GM19467 (cell line): ENCODE measurements around the gene SPEN.

Experiments
- ATAC-seq: cut with Tn5 transposase; IDR thresholded peaks from one replicate; pipeline ENCODE4 v1.9.1; 2021; ENCODE audit warnings: mild to moderate bottlenecking, moderate library complexity; ENCODE audit not compliant: unreplicated experiment

Gene SPEN

DNA sequence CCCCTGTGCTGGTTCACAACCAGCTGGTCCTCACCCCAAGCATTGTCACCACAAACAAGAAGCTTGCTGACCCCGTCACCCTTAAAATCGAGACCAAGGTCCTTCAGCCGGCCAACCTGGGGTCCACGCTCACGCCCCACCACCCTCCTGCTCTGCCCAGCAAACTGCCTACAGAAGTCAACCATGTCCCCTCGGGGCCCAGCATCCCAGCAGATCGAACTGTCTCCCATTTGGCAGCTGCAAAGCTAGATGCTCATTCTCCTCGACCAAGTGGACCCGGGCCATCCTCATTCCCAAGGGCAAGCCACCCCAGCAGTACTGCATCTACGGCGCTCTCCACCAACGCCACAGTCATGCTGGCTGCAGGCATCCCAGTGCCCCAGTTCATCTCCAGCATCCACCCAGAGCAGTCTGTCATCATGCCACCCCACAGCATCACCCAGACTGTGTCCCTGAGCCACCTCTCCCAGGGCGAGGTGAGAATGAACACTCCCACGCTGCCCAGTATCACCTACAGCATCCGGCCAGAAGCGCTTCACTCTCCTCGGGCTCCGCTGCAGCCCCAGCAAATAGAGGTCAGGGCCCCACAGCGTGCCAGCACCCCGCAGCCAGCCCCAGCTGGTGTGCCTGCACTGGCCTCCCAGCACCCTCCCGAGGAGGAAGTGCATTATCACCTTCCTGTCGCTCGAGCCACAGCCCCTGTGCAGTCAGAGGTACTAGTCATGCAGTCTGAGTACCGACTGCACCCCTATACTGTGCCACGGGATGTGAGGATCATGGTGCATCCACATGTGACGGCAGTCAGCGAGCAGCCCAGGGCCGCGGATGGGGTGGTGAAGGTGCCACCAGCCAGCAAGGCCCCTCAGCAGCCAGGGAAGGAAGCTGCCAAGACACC lies 87.8 kb downstream of the SPEN start:
- ATAC-seq = no peak

DNA sequence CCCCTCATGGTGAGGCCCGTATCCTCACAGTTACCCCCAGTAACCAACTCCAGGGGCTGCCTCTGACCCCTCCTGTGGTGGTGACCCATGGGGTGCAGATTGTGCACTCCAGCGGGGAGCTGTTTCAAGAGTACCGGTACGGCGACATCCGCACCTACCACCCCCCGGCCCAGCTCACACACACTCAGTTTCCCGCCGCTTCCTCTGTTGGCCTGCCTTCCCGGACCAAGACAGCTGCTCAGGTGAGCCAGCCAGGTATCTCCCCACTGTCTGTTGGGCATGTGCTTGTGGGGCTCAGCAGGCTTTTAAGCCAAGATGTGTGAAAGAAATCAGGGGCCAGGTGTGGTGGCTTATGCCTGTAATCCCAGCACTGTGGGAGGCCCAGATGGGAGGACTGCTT lies 88.5 kb downstream of the SPEN start:
- ATAC-seq = no peak

DNA sequence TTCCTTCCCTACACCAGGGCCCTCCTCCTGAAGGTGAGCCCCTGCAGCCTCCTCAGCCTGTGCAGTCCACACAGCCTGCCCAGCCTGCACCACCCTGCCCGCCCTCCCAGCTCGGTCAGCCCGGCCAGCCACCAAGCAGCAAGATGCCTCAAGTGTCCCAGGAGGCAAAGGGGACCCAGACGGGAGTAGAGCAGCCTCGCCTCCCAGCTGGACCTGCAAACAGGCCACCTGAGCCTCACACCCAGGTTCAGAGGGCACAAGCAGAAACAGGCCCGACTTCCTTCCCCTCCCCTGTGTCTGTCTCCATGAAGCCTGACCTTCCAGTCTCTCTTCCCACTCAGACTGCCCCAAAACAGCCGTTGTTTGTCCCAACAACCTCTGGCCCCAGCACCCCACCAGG lies 89.6 kb downstream of the SPEN start:
- ATAC-seq = no peak

DNA sequence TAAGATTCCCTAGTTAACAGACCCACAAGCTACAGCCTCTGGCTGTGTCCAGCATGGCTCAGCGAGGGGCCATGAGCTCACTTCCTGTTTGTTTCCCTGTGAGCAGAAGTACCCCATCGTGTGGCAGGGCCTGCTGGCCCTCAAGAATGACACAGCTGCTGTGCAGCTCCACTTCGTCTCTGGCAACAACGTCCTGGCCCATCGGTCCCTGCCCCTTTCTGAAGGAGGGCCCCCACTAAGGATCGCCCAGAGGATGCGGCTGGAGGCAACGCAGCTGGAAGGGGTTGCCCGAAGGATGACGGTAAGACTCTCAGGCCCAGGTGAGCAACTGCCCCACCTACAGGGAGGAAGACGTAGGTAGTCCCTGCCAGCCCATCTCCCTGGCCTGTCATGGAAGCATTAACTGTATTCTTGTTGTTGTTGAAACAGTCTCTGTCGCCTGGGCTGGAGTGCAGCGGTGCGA lies 90.2 kb downstream of the SPEN start:
- no peak for ATAC-seq

DNA sequence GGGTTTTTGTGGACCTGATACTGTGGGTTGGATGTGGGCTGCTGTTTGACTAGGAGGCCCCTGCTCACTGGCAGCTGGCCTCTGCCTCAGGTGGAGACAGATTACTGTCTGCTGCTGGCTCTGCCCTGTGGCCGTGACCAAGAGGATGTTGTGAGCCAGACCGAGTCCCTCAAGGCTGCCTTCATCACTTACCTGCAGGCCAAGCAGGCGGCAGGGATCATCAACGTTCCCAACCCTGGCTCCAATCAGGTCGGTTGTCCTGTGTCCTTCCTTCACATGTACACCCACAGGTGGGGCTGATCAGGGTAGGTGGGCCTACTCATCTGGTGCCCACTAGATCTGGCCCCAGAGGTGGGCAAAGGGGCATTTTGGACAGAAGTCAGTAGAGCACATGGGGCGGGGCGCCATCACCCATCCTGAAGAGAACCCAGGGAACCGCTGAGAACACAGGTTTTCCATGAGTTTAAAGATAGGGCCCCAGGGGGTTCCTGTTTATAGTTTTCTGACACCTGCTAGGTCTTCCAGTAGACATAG lies 91.2 kb downstream of the SPEN start:
- ATAC-seq = no peak

DNA sequence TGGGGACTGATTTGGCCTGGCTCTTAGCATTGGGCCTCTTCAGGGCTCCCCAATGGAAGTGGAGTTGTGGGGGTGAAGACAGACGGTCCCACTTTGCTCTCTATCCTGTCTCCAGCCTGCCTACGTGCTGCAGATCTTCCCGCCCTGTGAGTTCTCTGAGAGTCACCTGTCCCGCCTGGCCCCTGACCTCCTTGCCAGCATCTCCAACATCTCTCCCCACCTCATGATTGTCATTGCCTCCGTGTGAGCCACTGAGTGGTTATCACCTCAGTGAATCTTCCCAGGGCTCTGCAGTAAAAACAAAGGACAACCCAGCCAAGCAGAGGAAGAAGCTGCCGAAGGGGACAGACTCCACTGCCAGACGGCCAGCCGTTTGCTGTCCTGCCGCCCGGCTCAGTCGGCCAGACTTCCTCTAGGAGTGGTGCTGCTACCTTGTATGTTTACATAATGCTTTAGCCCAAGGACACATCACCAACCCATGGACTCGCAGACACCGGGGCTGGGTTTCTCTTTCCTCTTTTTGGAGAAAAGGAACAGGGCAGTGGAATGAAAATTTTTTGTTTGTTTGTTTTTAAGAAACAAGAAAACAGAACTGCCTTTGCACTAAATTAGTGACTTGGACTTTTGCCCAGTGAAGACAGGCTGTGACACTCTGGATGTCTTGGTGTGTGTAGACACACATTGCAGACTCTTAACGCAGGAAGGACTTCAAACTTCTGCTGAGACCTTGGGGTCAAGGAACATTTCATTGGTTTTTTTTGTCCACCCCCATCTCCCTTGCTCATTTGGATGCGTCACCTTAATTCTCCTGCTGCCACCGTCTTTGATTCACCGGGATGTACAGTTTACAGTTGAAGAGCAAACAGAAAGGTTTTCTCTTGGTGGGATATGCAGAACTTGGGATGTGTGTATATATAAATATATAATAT lies 91.9 kb downstream of the SPEN start:
- no peak for ATAC-seq

DNA sequence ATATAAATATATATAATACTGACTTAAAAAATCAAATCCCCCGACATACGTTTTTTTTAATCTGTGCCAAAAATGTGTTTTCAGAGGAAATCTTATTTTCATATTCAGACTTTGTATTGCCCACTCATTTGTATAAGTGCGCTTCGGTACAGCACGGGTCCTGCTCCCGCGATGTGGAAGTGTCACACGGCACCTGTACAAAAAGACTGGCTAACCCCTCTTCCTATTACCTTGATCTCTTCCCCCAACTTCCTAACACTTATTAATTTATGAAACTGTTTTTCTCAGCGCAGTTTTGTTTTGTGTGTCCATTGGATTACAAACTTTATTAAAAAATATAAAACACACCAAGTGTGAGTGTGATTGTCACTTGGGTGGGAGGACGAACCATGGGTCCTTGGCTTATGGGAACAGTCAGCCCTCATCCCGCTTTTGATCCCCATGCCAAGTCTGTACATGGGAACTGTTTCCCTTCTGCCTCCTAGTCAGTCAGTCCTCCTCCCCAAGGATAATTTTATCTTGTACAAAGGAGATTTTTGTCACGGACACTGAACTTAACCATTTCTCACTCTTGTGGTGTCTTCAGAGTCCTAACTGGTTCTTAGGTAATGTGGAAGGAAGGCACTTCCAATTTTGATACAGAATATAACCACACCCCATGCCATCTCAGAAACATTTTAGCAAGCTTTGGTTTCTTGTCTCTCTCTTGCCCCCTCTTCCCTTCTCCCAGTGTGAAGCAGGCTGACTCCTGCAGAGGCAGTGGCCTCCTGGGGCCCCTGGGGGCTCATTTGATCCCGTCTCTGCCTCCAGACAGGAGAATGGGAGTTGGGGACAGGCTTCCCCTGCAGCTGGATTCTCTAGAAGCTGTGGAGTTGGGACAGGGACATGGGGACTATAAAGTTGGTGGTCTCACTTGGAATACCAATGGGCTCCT lies 92.9 kb downstream of the SPEN start:
- ATAC-seq = no peak

DNA sequence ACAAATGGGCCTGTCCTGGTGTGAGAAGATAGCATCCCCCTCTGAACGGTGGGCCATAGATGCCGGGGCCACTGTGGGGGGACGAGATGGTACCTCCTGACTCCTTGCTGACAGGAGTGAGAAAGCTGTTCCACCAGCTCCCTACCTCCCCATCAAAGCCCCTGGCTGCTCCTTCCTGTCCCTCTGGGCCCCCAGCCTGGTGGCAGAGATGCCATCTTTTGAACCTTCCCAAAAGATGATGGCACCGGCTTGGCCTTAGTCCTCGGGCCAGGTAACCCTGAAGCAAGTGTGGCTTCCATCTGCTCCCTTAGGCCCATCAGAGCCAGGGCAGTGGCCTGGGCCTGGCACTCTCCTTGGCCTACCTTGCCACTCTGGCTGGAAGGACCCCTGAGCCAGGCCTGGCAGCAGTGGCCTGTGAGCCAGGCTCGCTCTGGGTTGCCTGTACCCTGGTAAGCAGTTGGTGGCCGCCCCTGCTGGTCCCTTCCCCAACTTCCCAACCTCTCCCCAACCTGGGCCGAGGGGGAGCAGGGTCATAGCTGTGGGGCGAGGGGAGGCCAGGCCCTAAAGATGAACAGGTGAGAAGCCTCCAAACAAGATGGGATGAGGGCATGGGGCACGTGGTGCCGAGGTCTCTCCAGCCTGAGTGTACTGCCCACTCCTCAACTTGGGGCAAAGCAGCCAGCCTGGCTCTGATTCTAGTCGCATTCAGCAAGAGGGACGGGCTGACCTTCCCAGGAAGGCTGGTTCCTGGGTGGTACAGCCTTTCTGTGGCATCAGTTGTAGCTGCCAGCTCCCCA lies 93.7 kb downstream of the SPEN start:
- ATAC-seq = no peak

DNA sequence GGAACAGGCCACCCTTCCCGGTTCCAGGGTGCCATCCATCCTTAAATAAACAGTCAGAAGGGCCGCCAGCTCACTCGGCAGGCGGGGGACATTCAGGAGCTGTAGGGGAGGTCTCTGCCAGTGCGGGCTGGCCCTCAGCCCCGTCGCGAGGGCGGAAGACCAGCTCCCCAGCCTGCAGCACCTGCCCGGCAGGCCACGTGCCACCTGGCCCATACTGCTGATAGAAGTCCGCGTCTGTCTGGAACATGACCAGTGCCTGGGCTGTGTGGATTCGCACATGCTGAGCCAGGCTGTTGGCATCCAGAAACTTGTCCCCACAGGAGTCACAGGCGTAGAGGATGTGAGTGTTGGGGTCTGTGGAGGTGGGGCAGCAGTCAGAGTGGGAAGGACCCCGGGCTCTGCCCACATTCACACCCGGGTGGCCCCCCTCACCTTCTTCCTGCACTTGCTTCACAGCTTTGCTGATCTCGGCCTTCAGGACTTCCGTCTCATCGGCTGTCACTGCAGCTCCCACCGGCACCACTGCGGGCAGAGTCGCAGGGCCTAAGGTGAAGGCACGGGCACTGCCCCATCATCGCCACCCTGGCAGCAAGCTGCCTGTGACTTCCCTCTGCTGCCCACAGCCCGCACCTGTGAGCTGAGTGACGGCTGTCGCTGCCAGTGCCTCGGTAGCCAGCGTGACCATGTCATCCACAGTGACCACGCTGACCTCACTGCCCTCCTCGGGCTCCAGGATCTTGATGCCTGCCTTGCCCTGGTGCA lies 94.6 kb downstream of the SPEN start:
- no peak for ATAC-seq

DNA sequence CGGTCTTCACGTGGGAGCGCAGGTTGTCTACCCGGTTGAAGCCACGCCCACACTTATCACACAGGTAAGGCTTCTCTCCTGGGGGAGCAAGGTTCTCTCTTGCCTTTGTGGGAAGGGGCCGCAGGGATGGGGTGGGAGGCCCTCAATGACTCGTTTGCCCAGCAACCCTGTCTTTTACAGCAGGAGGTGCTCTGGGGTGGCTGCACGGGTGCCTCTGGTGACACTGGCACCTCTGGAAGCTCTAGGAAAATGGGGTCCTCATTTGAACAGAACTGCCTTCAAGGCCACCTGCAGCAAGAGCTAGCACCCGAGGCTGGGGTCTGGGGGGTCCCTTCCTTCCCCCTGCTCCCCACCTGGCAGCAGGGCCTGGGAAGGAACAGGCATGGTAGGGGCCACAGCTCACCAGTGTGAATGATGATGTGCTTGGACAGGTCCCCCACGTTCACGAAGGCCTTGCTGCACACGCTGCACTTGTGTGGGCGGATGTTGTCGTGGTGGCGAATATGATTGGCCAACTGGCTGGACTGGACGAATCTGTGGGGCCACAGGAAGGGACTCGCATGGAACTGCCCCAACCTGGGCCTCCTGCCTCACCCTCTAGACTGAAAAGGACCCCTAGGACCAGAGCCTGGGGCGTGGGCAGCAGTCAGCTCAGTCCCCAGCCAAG lies 95.3 kb downstream of the SPEN start:
- no peak for ATAC-seq

DNA sequence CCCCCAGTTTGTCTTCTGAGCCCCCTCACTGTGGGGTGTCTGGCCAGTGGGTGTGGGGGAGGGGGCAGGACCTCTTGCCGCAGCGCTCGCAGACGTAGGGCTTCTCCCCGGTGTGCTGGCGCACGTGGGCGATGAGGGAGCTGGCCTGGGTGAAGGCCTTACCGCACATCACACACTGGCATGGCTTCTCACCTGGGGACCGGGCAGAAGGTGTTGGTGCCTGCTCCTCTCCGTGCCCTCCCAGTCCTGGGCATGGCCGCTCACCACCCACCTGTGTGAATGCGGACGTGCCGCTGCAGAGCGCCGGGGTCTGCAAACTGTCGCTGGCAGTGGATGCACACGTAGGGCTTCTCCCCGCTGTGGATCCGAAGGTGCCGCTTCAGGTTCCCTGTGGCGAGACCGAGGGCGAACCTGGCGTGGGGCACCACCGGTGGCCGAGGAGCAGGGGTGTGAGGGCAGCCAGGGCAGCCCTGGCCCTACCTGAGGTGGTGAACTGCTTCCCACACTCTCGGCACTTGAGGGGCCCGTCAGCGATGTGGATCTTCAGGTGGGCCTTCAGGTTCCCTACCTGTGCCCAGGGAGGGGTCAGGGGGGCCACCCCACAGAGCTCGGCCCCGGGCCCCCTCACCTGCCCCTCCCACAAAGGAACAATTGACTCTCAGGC lies 96.0 kb downstream of the SPEN start:
- ATAC-seq = no peak

DNA sequence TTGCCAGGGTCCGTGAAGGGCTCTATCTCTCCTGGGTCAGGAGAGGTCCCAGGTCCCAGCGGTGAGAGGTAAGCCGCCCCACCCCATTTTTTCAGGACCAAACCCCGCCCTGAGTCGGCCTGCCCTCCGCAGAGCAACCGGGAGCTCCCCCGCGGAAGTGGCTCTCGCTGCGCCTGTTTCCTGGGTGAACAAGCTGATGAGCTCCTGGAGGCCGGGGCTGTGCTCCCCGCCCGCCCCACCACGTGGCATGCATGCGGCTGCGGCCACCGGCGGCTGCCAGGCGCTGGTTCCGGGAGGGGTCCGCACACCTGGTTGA lies 96.4 kb downstream of the SPEN start:
- no peak for ATAC-seq

DNA sequence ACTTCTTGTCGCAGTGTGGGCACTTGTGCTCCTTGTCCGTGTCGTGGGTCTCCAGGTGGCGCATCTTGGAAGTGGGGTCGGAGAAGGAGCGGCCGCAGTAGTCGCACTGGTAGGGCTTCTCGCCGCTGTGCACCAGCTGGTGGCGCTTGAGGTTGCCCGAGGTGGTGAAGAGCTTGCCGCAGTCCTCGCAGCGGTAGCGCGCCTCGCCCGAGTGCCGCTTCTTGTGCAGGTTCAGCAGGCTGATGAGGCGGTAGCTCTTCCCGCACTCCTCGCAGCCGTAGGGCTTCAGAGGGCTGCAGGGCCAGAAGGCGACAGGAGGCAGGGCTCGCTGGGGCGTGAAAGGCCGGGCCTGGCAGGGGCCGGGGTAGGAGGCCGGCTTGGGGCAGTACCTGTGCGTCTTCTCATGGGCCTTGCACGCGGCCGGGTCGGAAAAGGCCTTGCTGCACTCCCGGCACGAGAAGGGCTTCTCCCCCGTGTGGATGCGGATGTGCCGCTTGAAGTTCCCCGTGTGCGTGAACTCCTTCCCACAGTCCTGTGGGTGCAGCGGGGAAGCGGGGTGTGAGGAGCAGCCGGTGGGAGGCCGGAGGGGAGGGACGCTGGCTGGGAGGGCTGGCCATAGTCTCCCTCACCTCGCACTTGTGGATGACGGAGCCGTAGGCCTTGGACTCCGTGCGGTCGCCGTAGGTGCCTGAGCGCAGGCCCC lies 97.0 kb downstream of the SPEN start:
- ATAC-seq = no peak

DNA sequence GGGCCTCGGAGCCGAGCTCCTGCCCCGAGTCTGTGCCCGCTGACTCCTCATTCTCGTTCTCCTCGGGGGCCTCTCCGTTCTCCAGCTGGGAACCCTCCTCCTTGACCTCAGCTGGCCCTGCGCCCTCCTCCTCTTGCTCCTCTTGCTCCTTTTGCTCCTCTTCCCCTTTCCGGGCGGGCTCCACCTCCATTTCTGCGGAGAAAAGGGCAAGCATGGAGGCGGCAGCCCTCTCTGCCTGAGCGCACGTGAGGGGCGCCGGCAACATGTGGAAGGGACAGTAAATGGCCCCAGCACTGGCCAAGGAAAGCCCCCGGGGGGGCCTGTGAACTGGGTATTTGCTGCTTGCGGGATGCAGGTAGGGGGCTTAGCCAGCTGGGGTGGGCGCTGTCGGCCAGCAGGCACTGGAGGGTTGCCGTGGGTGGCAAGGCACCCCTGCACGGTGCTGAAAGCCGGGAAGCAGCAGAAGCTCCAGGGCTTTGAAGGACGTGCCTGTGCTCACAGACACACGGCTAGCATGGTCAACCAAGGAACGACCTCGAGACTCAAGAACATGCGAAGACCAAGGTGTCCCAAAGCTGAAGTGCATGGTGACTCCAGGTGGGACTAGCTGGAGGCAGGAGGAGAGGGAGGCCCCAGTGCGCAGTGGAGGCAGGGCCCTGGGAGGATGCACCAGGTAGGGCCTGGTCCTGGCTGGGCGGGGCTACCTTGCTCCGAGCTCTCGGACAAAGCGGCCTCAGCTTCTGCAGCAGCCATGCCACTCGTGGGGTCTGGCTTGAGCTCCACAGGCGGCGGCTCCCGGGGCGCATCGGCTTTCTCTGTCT lies 97.7 kb downstream of the SPEN start:
- no peak for ATAC-seq

DNA sequence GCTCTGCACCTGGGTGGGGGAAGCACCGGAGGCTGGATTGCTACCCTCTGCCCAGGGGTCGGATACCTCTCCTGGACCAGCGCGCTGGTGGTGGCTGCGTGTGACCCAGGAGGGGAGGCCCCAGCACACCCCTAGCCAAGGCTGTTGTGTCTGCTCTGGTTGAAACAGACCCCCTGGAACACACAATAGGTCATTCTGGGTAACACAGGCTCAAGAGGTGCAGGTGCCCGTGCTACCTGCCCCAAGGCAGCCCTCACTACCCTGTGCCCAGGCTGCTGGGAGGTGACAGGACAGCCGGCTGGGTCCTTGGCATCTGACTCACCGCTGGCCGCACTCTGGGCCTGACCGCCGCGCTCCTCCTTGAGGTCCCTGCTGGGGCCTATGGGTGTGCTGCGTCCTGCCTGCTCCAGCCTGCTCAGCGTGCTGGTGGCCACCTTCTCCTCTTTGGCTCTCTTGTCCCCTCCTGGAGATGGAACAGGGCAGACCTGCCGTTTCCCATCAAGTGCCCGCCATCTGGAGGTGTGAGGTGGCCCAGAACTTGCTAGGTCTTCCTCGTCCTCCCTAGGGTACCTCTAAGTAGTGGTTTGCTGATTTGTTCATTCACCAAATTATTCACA lies 98.4 kb downstream of the SPEN start:
- ATAC-seq = no peak
